Measurements from ENCODE around the gene RAB4A. TPM values are rescaled to one million over a fixed set of nuclear protein-coding genes. Genes with fewer than 3 reads are reported as not detected.
A peak's percentile ranks its signal among the peaks of the same experiment; 100 is the strongest.

RAB4A gene
- total RNA-seq, 4 donors from 2014 or later: 37.1 to 78.4 (median 49.3) TPM

GRCh38 chr1:229230140-229230892 lies 40.6 kb upstream of the RAB4A start:
- peaks cover 56% of the 10 kb centered on the region for H3K4me1 ChIP-seq
- TF ChIP-seq POLR2AphosphoS5 (IDR thresholded peaks at IDR 0.05) (no peak), CTCF (IDR thresholded peaks at IDR 0.05) (no peak), EP300 (IDR thresholded peaks at IDR 0.05) (no peak), POLR2A (IDR thresholded peaks at IDR 0.05) (no peak)
- 50% methylated on average over 14 of the region's 14 CpGs for WGBS
- H3K9me3 ChIP-seq: no peaks in the 10 kb centered on the region
- no peaks in the 10 kb centered on the region for H3K36me3 ChIP-seq
- DNase-seq (ENCODE audit: low spot score in 2 of 2): no peak
- H3K27ac ChIP-seq: peak overlapping the region; percentile 86
- no peaks in the 10 kb centered on the region for H3K27me3 ChIP-seq
- no peak overlapping the region for H3K4me3 ChIP-seq

GRCh38 chr1:229230893-229231753 lies 39.8 kb upstream of the RAB4A start:
- WGBS: 46% methylated on average over 9 of the region's 9 CpGs
- no peak for DNase-seq (ENCODE audit: low spot score in 2 of 2)
- peak overlapping the region; percentile 86 for H3K27ac ChIP-seq

GRCh38 chr1:229231754-229232119 lies 39.2 kb upstream of the RAB4A start:
- WGBS: 79% methylated on average over 3 of the region's 3 CpGs
- peak overlapping the region; percentile 86 for H3K27ac ChIP-seq
- no peaks in the 10 kb centered on the region for H3K36me3 ChIP-seq
- H3K27me3 ChIP-seq: no peaks in the 10 kb centered on the region
- DNase-seq (ENCODE audit: low spot score in 2 of 2): no peak
- no peaks in the 10 kb centered on the region for H3K9me3 ChIP-seq
- peaks cover 51% of the 10 kb centered on the region for H3K4me1 ChIP-seq
- no peak overlapping the region for H3K4me3 ChIP-seq
- TF ChIP-seq POLR2AphosphoS5 (IDR thresholded peaks at IDR 0.05) (no peak), POLR2A (IDR thresholded peaks at IDR 0.05) (no peak), CTCF (IDR thresholded peaks at IDR 0.05) (no peak), EP300 (IDR thresholded peaks at IDR 0.05) (no peak)

More at GRCh38 chr1:229230893-229231753, 39.8 kb upstream of the RAB4A start:
- no peaks in the 10 kb centered on the region for H3K36me3 ChIP-seq
- H3K4me3 ChIP-seq: no peak overlapping the region
- H3K4me1 ChIP-seq: peaks cover 51% of the 10 kb centered on the region
- TF ChIP-seq POLR2AphosphoS5 (IDR thresholded peaks at IDR 0.05): peak in 2 of 3 donors; percentile 7 to 29
- TF ChIP-seq EP300 (IDR thresholded peaks at IDR 0.05): no peak
- no peak for TF ChIP-seq CTCF (IDR thresholded peaks at IDR 0.05)
- H3K9me3 ChIP-seq: no peaks in the 10 kb centered on the region
- H3K27me3 ChIP-seq: no peaks in the 10 kb centered on the region

- DNase-seq (ENCODE audit: low spot score in 2 of 2): no peak
- Histone ChIP-seq H3K27me3 (no peaks in the 10 kb centered on the region), H3K9me3 (no peaks in the 10 kb centered on the region), H3K4me1 (peaks cover 37% of the 10 kb centered on the region), H3K36me3 (no peaks in the 10 kb centered on the region), H3K27ac (no peak overlapping the region), H3K4me3 (no peak overlapping the region)
- WGBS: 87% methylated on average over 13 of the region's 13 CpGs
- TF ChIP-seq POLR2A (IDR thresholded peaks at IDR 0.05) (no peak), EP300 (IDR thresholded peaks at IDR 0.05) (no peak), CTCF (IDR thresholded peaks at IDR 0.05) (no peak), POLR2AphosphoS5 (IDR thresholded peaks at IDR 0.05) (no peak)
These were observed 35.9 kb upstream of the RAB4A start for GRCh38 chr1:229234870-229235472.

GRCh38 chr1:229237320-229237719 lies 33.6 kb upstream of the RAB4A start:
- TF ChIP-seq CTCF (IDR thresholded peaks at IDR 0.05) (no peak), EP300 (IDR thresholded peaks at IDR 0.05) (no peak), POLR2A (IDR thresholded peaks at IDR 0.05) (no peak), POLR2AphosphoS5 (IDR thresholded peaks at IDR 0.05) (no peak)
- H3K27me3 ChIP-seq: no peaks in the 10 kb centered on the region
- H3K36me3 ChIP-seq: no peaks in the 10 kb centered on the region
- no peak overlapping the region for H3K27ac ChIP-seq
- H3K4me1 ChIP-seq: peaks cover 13% of the 10 kb centered on the region
- H3K4me3 ChIP-seq: no peak overlapping the region
- no peak for DNase-seq (ENCODE audit: low spot score in 2 of 2)
- H3K9me3 ChIP-seq: no peaks in the 10 kb centered on the region
- 69% methylated on average over 2 of the region's 2 CpGs for WGBS
